Esophagus (tissue), 2 donors: ENCODE results near the gene CCL27. TPM values are rescaled to one million over a fixed set of nuclear protein-coding genes. Genes with fewer than 3 reads are reported as not detected.
"Not testable (repeated sequence)": the region's sequence is repeated elsewhere in the genome, so short reads cannot be mapped to it uniquely, and the experiment has no call there.

Experiments used
- H3K27ac ChIP-seq, 2 donors: one replicate each; pipeline ENCODE4 v1.5.1; 2013; ENCODE audit warnings: low read depth in 2 of 2, mild to moderate bottlenecking in 2 of 2, inconsistent platforms in 1 of 2, low read length in 1 of 2, moderate library complexity in 1 of 2
- H3K27me3 ChIP-seq, 2 donors: one replicate each; pipeline ENCODE4 v1.6.1; 2013; ENCODE audit warnings: low read length in 2 of 2, control low read depth in 1 of 2, mild to moderate bottlenecking in 1 of 2; ENCODE audit not compliant: insufficient read depth in 2 of 2, control insufficient read depth in 1 of 2
- H3K36me3 ChIP-seq, 2 donors: one replicate each; pipeline ENCODE4 v1.6.1; 2013; ENCODE audit warnings: low read length in 1 of 2; ENCODE audit not compliant: control insufficient read depth in 2 of 2, insufficient read depth in 2 of 2
- H3K4me1 ChIP-seq, 2 donors: one replicate each; pipeline ENCODE4 v1.6.1; 2013; ENCODE audit warnings: low read length in 1 of 2; ENCODE audit not compliant: control insufficient read depth in 2 of 2, insufficient read depth in 2 of 2
- H3K4me3 ChIP-seq, 2 donors: one replicate each; pipeline ENCODE4 v1.5.1; 2013; ENCODE audit warnings: low read length in 2 of 2, mild to moderate bottlenecking in 2 of 2, low read depth in 1 of 2, moderate library complexity in 1 of 2
- H3K9me3 ChIP-seq, 2 donors: one replicate each; pipeline ENCODE4 v1.6.1; 2013; ENCODE audit warnings: mild to moderate bottlenecking in 2 of 2, low read depth in 1 of 2, low read length in 1 of 2, moderate library complexity in 1 of 2; ENCODE audit not compliant: control insufficient read depth in 2 of 2, insufficient read depth in 1 of 2
- WGBS, 2 donors: extraction: QIAGEN DNeasy Blood & Tissue Kit; methylation state at CpG; one replicate each; pipeline ENCODE4 v1.1.7; 2013; 5-methylcytosine and 5-hydroxymethylcytosine counted together
- polyA plus RNA-seq, 2 donors: library from polyadenylated mRNA; stranded (reverse); fragments of 200-250 nt; gene quantifications; one replicate each; pipeline ENCODE4 v1.2.3, GENCODE V29; 2013
- donor health status: healthy with polysubstance abuse.
- donor health status: Bipolar disorder and iron deficiency.

Gene CCL27
- polyA plus RNA-seq, 2 donors: 0.16 to 0.58 TPM

GRCh38 chr9:34642679-34643078, 19.8 kb downstream of the CCL27 start:
- Histone ChIP-seq H3K4me1 (peaks cover 10 to 15% of the 10 kb centered on the region in 2 donors), H3K27me3 (no peaks in the 10 kb centered on the region), H3K27ac (no peak overlapping the region), H3K4me3 (no peak overlapping the region), H3K9me3 (no peaks in the 10 kb centered on the region), H3K36me3 (no peaks in the 10 kb centered on the region)
- WGBS, 2 donors: 96 to 100% methylated on average over 1 of the region's 1 CpG

- not testable (repeated sequence) for H3K36me3 ChIP-seq, H3K27me3 ChIP-seq, H3K9me3 ChIP-seq, H3K4me3 ChIP-seq, H3K27ac ChIP-seq
- WGBS, 2 donors: 87 to 90% methylated on average over 8 of the region's 8 CpGs
- H3K4me1 ChIP-seq: peaks cover 2 to 15% of the 10 kb centered on the region in 2 donors
Measured at GRCh38 chr9:34639322-34639721, 23.1 kb downstream of the CCL27 start.

GRCh38 chr9:34638138-34638445, 24.4 kb downstream of the CCL27 start:
- Histone ChIP-seq H3K4me1 (peaks cover 0 to 15% of the 10 kb centered on the region in 2 donors), H3K4me3 (peak overlapping the region; percentile 69 to 81), H3K27ac (peak overlapping the region; percentile 57 to 84), H3K36me3 (peaks cover 0 to 2% of the 10 kb centered on the region in 2 donors), H3K27me3 (no peaks in the 10 kb centered on the region), H3K9me3 (no peaks in the 10 kb centered on the region)
- 13 to 16% methylated on average over 7 of the region's 7 CpGs for WGBS, 2 donors

GRCh38 chr9:34637356-34638137, 24.9 kb downstream of the CCL27 start, which contains the start of gene SIGMAR1:
Gene SIGMAR1, minus strand, starts transcription at chr9:34637787. Its CDS starts 90 bp downstream, at chr9:34637697.
- Histone ChIP-seq H3K27ac (peak within 1 kb of the TSS; percentile 64 to 84), H3K36me3 (peaks cover 0 to 2% of the 10 kb centered on the region in 2 donors)

GRCh38 chr9:34636791-34637355, 25.6 kb downstream of the CCL27 start:
- Histone ChIP-seq H3K27me3 (no peaks in the 10 kb centered on the region), H3K4me1 (peaks cover 0 to 15% of the 10 kb centered on the region in 2 donors), H3K27ac (peak overlapping the region; percentile 64 to 84), H3K36me3 (peaks cover 0 to 2% of the 10 kb centered on the region in 2 donors), H3K9me3 (no peaks in the 10 kb centered on the region), H3K4me3 (peak overlapping the region; percentile 69 to 81)
- 6 to 7% methylated on average over 23 of the region's 23 CpGs for WGBS, 2 donors

More at GRCh38 chr9:34637356-34638137, 24.9 kb downstream of the CCL27 start, which contains the start of gene SIGMAR1:
- H3K4me3 ChIP-seq: peak within 1 kb of the TSS; percentile 69 to 81
- H3K9me3 ChIP-seq: no peaks in the 10 kb centered on the region
- 0% methylated on average over 67 to 74 of the region's 74 CpGs for WGBS, 2 donors
- H3K4me1 ChIP-seq: peaks cover 0 to 15% of the 10 kb centered on the region in 2 donors
- H3K27me3 ChIP-seq: no peaks in the 10 kb centered on the region

- Histone ChIP-seq H3K4me3 (no peak overlapping the region), H3K27ac (no peak overlapping the region), H3K4me1 (peaks cover 0 to 15% of the 10 kb centered on the region in 2 donors), H3K9me3 (no peaks in the 10 kb centered on the region), H3K36me3 (peaks cover 0 to 2% of the 10 kb centered on the region in 2 donors), H3K27me3 (no peaks in the 10 kb centered on the region)
- 90 to 93% methylated on average over 14 of the region's 14 CpGs for WGBS, 2 donors
Measured at GRCh38 chr9:34635556-34635955, 26.9 kb downstream of the CCL27 start.

- H3K9me3 ChIP-seq: no peaks in the 10 kb centered on the region
- H3K27me3 ChIP-seq: no peaks in the 10 kb centered on the region
- no peak overlapping the region for H3K4me3 ChIP-seq
- no peak overlapping the region for H3K27ac ChIP-seq
- H3K4me1 ChIP-seq: peaks cover 0 to 15% of the 10 kb centered on the region in 2 donors
- H3K36me3 ChIP-seq: peaks cover 0 to 2% of the 10 kb centered on the region in 2 donors
- 77 to 80% methylated on average over 3 of the region's 3 CpGs for whole genome bisulfite sequencing, 2 donors
Measured at GRCh38 chr9:34634551-34635248, 27.8 kb downstream of the CCL27 start.

GRCh38 chr9:34633851-34634550, 28.5 kb downstream of the CCL27 start:
- H3K9me3 ChIP-seq: no peaks in the 10 kb centered on the region
- H3K4me1 ChIP-seq: peaks cover 0 to 19% of the 10 kb centered on the region in 2 donors
- no peak overlapping the region for H3K4me3 ChIP-seq
- H3K27ac ChIP-seq: no peak overlapping the region
- WGBS, 2 donors: 16 to 22% methylated on average over 3 of the region's 3 CpGs
- H3K27me3 ChIP-seq: peaks cover 0 to 4% of the 10 kb centered on the region in 2 donors
- peaks cover 0 to 2% of the 10 kb centered on the region in 2 donors for H3K36me3 ChIP-seq

GRCh38 chr9:34633166-34633565, 29.3 kb downstream of the CCL27 start:
- no peak overlapping the region for H3K4me3 ChIP-seq
- H3K9me3 ChIP-seq: no peaks in the 10 kb centered on the region
- peaks cover 0 to 2% of the 10 kb centered on the region in 2 donors for H3K36me3 ChIP-seq
- H3K27me3 ChIP-seq: peaks cover 0 to 9% of the 10 kb centered on the region in 2 donors
- no peak overlapping the region for H3K27ac ChIP-seq
- 47 to 48% methylated on average over 5 of the region's 5 CpGs for WGBS, 2 donors
- H3K4me1 ChIP-seq: peaks cover 3 to 20% of the 10 kb centered on the region in 2 donors
